ENCODE measurements around the gene CIITA.
"Not testable (repeated sequence)": the region's sequence is repeated elsewhere in the genome, so short reads cannot be mapped to it uniquely, and the experiment has no call there.

CIITA gene

GRCh38 chr16:10961231-10961630 is 84.2 kb downstream of the CIITA start:
- no peak overlapping the region for H3K9ac ChIP-seq (ENCODE audit: low read depth, low read length)
- H3K4me1 ChIP-seq (ENCODE audit: control insufficient read depth, insufficient read depth, low read length), result no peaks in the 10 kb centered on the region
- no peaks in the 10 kb centered on the region for H3K9me3 ChIP-seq (ENCODE audit: control insufficient read depth, insufficient read depth, low read length)
- H3K36me3 ChIP-seq (ENCODE audit: control insufficient read depth, insufficient read depth, low read length), result peaks cover 25% of the 10 kb centered on the region
- no peaks in the 10 kb centered on the region for H3K27me3 ChIP-seq (ENCODE audit: control insufficient read depth, insufficient read depth, low read length)
- H3K4me3 ChIP-seq (ENCODE audit: low read depth, low read length), result no peak overlapping the region

GRCh38 chr16:10964039-10964890 is 87.3 kb downstream of the CIITA start:
- no peaks in the 10 kb centered on the region for H3K27me3 ChIP-seq (ENCODE audit: control insufficient read depth, insufficient read depth, low read length)
- no peaks in the 10 kb centered on the region for H3K4me1 ChIP-seq (ENCODE audit: control insufficient read depth, insufficient read depth, low read length)
- H3K9ac ChIP-seq (ENCODE audit: low read depth, low read length), result no peak overlapping the region
- peaks cover 23% of the 10 kb centered on the region for H3K36me3 ChIP-seq (ENCODE audit: control insufficient read depth, insufficient read depth, low read length)
- H3K4me3 ChIP-seq (ENCODE audit: low read depth, low read length), result no peak overlapping the region
- no peaks in the 10 kb centered on the region for H3K9me3 ChIP-seq (ENCODE audit: control insufficient read depth, insufficient read depth, low read length)

DNA sequence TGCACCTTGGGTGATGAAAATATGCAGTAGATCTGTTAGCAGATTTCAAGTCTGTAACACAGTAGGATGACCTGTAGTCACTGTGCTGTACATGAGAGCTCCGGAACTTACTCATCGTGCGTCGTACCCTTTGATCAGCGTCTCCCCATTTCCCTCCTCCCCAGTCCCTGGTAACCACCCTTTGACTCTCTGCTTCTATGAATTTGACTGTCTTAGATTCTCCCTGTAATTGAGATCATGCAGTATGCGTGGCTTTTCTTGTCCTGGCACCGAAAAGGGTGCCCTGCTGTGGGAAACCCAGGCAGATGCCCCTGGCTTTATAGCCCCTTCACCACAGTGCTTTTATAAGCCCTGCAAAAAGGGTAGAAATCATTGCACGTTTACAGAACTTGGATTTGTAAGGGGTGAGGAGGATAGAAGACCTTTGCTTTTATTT is 87.9 kb downstream of the CIITA start:
- Histone ChIP-seq H3K36me3 (ENCODE audit: control insufficient read depth, insufficient read depth, low read length) (peaks cover 23% of the 10 kb centered on the region), H3K4me1 (ENCODE audit: control insufficient read depth, insufficient read depth, low read length) (no peaks in the 10 kb centered on the region), H3K4me3 (ENCODE audit: low read depth, low read length) (no peak overlapping the region), H3K9me3 (ENCODE audit: control insufficient read depth, insufficient read depth, low read length) (no peaks in the 10 kb centered on the region), H3K9ac (ENCODE audit: low read depth, low read length) (no peak overlapping the region), H3K27me3 (ENCODE audit: control insufficient read depth, insufficient read depth, low read length) (no peaks in the 10 kb centered on the region)

GRCh38 chr16:10965440-10966061 is 88.5 kb downstream of the CIITA start:
- no peaks in the 10 kb centered on the region for H3K4me1 ChIP-seq (ENCODE audit: control insufficient read depth, insufficient read depth, low read length)
- H3K4me3 ChIP-seq (ENCODE audit: low read depth, low read length), result no peak overlapping the region
- peaks cover 23% of the 10 kb centered on the region for H3K36me3 ChIP-seq (ENCODE audit: control insufficient read depth, insufficient read depth, low read length)
- no peak overlapping the region for H3K9ac ChIP-seq (ENCODE audit: low read depth, low read length)
- no peaks in the 10 kb centered on the region for H3K9me3 ChIP-seq (ENCODE audit: control insufficient read depth, insufficient read depth, low read length)
- no peaks in the 10 kb centered on the region for H3K27me3 ChIP-seq (ENCODE audit: control insufficient read depth, insufficient read depth, low read length)

GRCh38 chr16:10966129-10966528 is 89.1 kb downstream of the CIITA start:
- no peak overlapping the region for H3K9ac ChIP-seq (ENCODE audit: low read depth, low read length)
- no peaks in the 10 kb centered on the region for H3K4me1 ChIP-seq (ENCODE audit: control insufficient read depth, insufficient read depth, low read length)
- H3K36me3 ChIP-seq (ENCODE audit: control insufficient read depth, insufficient read depth, low read length), result peaks cover 23% of the 10 kb centered on the region
- no peaks in the 10 kb centered on the region for H3K27me3 ChIP-seq (ENCODE audit: control insufficient read depth, insufficient read depth, low read length)
- H3K4me3 ChIP-seq (ENCODE audit: low read depth, low read length), result no peak overlapping the region
- H3K9me3 ChIP-seq (ENCODE audit: control insufficient read depth, insufficient read depth, low read length), result no peaks in the 10 kb centered on the region

- H3K4me3 ChIP-seq (ENCODE audit: low read depth, low read length); H3K27me3 ChIP-seq (ENCODE audit: control insufficient read depth, insufficient read depth, low read length); H3K4me1 ChIP-seq (ENCODE audit: control insufficient read depth, insufficient read depth, low read length); H3K9ac ChIP-seq (ENCODE audit: low read depth, low read length); H3K9me3 ChIP-seq (ENCODE audit: control insufficient read depth, insufficient read depth, low read length): not testable (repeated sequence)
- H3K36me3 ChIP-seq (ENCODE audit: control insufficient read depth, insufficient read depth, low read length), result peaks cover 21% of the 10 kb centered on the region
These were observed 89.6 kb downstream of the CIITA start for GRCh38 chr16:10966559-10966958.

DNA sequence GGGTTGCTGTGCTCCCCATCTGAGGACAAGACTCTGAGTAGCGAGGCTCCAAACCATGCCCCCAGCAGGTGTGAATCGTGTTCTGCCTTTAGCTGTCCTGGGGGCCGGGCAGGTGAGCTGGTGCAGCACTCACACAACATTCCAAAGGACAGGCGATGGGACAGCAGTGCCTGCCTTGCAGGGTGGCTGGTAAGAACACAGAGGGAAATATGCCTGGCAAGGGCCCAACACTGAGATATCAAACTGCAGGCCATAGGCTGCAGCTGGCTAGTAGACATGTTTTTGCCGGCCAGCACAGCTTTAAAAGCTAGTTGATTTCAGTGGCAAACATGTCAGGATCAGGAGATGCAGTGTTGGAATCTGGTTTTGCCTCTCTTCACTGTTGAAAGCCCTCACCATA is 91.0 kb downstream of the CIITA start:
- H3K27me3 ChIP-seq (ENCODE audit: control insufficient read depth, insufficient read depth, low read length), result no peaks in the 10 kb centered on the region
- H3K9me3 ChIP-seq (ENCODE audit: control insufficient read depth, insufficient read depth, low read length), result no peaks in the 10 kb centered on the region
- H3K4me1 ChIP-seq (ENCODE audit: control insufficient read depth, insufficient read depth, low read length), result peaks cover 3% of the 10 kb centered on the region
- H3K36me3 ChIP-seq (ENCODE audit: control insufficient read depth, insufficient read depth, low read length), result peaks cover 12% of the 10 kb centered on the region
- H3K9ac ChIP-seq (ENCODE audit: low read depth, low read length), result no peak overlapping the region
- no peak overlapping the region for H3K4me3 ChIP-seq (ENCODE audit: low read depth, low read length)

DNA sequence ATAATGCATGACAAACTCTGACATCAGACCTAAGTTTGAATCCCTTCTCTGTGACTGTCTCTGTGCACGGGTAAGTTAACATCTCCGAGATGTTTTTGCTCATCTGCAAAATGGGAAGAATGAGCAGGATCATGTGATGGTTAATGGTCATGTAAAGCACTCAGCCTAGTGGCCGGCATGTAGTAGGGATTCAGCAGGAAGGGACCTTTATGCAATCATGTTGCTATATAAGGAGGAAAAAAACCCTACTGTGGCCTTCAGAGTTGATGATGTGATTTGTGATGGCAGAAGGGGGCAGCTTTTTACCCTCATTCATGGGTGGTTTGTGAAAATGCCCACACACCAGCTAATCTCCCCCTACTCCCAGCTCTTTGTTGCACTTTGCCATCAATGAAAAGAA is 91.5 kb downstream of the CIITA start:
- no peaks in the 10 kb centered on the region for H3K27me3 ChIP-seq (ENCODE audit: control insufficient read depth, insufficient read depth, low read length)
- no peaks in the 10 kb centered on the region for H3K9me3 ChIP-seq (ENCODE audit: control insufficient read depth, insufficient read depth, low read length)
- no peak overlapping the region for H3K9ac ChIP-seq (ENCODE audit: low read depth, low read length)
- H3K4me1 ChIP-seq (ENCODE audit: control insufficient read depth, insufficient read depth, low read length), result peaks cover 3% of the 10 kb centered on the region
- H3K36me3 ChIP-seq (ENCODE audit: control insufficient read depth, insufficient read depth, low read length), result peaks cover 6% of the 10 kb centered on the region
- no peak overlapping the region for H3K4me3 ChIP-seq (ENCODE audit: low read depth, low read length)

- H3K36me3 ChIP-seq (ENCODE audit: control insufficient read depth, insufficient read depth, low read length), result peaks cover 4% of the 10 kb centered on the region
- no peak overlapping the region for H3K9ac ChIP-seq (ENCODE audit: low read depth, low read length)
- peaks cover 3% of the 10 kb centered on the region for H3K4me1 ChIP-seq (ENCODE audit: control insufficient read depth, insufficient read depth, low read length)
- H3K27me3 ChIP-seq (ENCODE audit: control insufficient read depth, insufficient read depth, low read length), result no peaks in the 10 kb centered on the region
- H3K4me3 ChIP-seq (ENCODE audit: low read depth, low read length), result no peak overlapping the region
- H3K9me3 ChIP-seq (ENCODE audit: control insufficient read depth, insufficient read depth, low read length), result no peaks in the 10 kb centered on the region
These were observed 92.6 kb downstream of the CIITA start for GRCh38 chr16:10969615-10970014.

DNA sequence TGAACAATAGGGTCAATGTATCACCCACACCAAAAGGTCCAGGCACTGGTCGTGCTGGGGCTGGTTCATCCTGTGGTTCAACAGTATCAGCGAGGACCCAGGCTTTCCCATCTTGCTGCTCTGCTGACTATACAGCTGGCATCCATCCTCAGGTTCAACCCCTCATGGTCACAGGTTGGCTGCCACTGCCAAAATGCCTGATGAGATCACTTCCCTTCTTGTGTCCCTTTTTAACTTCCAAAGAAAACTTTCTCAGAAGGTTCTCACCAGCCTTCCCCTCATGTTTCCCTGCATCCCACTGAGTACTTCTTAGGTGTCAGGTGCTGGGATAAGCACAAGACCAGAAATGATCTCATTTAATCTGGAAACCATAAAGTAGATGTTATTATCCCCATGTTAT is 93.1 kb downstream of the CIITA start:
- Histone ChIP-seq H3K27me3 (ENCODE audit: control insufficient read depth, insufficient read depth, low read length) (no peaks in the 10 kb centered on the region), H3K36me3 (ENCODE audit: control insufficient read depth, insufficient read depth, low read length) (peaks cover 4% of the 10 kb centered on the region), H3K9ac (ENCODE audit: low read depth, low read length) (no peak overlapping the region), H3K4me3 (ENCODE audit: low read depth, low read length) (no peak overlapping the region), H3K9me3 (ENCODE audit: control insufficient read depth, insufficient read depth, low read length) (no peaks in the 10 kb centered on the region), H3K4me1 (ENCODE audit: control insufficient read depth, insufficient read depth, low read length) (peaks cover 3% of the 10 kb centered on the region)

DNA sequence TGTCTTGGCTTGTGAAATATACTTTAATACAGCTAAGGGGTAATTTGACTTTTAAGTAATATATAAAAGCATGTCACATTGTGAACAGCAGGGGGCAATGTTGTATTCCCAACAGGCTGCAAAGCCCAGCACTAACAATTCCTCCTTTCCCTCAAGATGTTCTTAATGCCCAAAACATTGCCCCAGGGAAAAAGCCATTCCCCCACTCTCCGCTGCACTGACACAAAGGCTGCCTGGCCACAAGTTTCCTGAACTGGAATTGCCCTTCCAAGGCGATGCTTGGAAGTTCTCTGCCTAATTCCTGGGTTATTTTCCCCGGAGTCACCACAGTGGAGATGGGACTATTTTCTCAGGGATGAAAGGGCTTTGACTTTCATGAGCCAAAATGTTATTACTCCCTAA is 94.6 kb downstream of the CIITA start:
- Histone ChIP-seq H3K9me3 (ENCODE audit: control insufficient read depth, insufficient read depth, low read length) (no peaks in the 10 kb centered on the region), H3K4me1 (ENCODE audit: control insufficient read depth, insufficient read depth, low read length) (peaks cover 3% of the 10 kb centered on the region), H3K36me3 (ENCODE audit: control insufficient read depth, insufficient read depth, low read length) (peaks cover 4% of the 10 kb centered on the region), H3K27me3 (ENCODE audit: control insufficient read depth, insufficient read depth, low read length) (no peaks in the 10 kb centered on the region), H3K4me3 (ENCODE audit: low read depth, low read length) (no peak overlapping the region), H3K9ac (ENCODE audit: low read depth, low read length) (peak overlapping the region; percentile 0)
